K562 treated with DMSO at 1 percent for 48 hours (cell line): ENCODE measurements around the gene MTFP1. TPM values are rescaled to one million over a fixed set of nuclear protein-coding genes. Genes with fewer than 3 reads are reported as not detected.

Source experiments
- total RNA-seq: library from RNA; unstranded; fragments of 300-600 nt; gene quantifications from 2 replicates; pipeline ENCODE4 v1.2.3, GENCODE V29; 2022; ENCODE audit warnings: low replicate concordance; ENCODE audit errors: extremely low read depth

MTFP1 gene, protein sequence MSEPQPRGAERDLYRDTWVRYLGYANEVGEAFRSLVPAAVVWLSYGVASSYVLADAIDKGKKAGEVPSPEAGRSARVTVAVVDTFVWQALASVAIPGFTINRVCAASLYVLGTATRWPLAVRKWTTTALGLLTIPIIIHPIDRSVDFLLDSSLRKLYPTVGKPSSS
- not detected in 2 replicates for total RNA-seq

DNA sequence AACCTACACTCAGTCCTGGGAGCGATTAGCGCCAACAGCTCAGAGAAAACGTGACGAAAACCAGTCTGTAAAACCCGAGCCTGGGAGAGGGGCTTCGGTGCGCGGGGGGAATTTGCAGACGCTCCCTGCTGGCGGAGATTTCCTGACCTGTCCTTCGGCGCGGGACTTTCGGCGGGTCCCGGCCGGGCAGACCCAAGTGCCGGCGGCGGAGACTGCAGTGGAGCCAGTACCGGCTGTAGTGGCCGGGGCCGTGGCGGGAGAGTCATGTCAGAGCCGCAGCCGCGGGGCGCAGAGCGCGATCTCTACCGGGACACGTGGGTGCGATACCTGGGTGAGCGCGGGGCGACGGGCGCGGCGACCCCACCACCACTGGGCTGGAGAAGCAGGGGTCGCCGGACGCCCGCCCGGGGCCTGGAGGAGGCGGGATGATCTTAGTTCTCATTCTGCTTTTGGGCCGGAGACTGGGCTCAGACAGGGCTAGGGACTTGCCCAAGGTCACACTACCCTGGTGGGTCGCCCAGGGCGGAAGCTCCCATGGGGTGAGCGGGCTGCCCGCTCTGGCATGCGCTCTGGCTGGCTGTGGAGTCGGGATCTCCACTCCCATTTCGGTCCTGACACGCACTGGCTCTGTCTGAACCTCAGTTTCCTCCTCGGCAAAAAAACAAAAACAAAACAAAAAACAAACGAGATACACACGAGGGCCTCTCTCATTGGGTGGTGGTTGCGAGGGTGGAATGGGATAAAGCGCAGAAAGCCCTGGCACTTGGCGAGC, at the start of gene MTFP1:
Gene MTFP1, plus strand, starts transcription at position 153 of the 772 bp plus-strand sequence. Its CDS starts 112 bp downstream, at position 265.

DNA sequence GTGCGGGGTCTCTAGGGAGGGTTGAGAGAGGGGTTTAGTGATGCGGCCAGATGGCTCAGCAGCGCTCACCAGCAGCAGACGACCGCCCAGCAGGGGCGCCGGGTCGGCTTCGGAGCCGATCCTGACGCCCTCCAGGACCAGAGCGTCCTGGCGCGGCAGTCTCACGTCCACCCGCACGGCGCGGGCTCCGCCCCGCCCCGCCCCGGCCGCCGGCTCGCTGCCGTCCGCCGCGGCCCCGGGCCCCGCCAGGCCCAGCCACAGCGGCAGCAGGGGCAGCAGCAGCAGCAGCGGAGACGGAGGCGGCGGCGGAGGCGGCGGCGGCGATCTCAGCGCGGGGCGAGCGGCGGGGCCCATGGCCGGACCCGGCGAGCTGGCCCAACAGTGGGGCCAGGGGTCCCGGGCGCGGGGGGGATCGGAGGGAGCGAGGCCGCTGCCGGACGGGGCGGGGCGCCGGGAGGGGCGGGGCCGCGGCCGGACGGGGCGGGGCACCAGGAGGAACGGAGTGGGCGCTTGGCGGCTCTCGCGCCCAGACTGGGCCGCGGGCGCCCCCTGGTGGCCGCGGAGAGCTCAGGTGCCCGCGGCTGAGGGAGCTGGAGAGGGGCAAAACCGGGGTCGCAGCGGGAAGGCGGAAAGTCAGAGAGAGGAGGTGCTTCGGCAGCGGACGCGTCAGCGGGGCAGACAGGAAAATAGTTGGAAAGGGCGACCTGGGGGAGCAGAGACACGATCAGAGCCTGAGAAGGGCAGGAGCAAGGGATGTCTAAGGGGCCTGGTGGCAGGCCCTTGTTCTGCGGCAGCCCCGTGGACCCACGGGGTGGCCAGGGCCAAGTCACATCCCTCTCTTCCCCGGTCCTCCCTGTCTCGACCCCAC, 38.4 kb upstream of the MTFP1 start, which contains the start of gene RNF215:
Gene RNF215, minus strand, starts transcription at position 452 of the 868 bp plus-strand sequence. Its CDS starts 98 bp downstream, at position 354.

DNA sequence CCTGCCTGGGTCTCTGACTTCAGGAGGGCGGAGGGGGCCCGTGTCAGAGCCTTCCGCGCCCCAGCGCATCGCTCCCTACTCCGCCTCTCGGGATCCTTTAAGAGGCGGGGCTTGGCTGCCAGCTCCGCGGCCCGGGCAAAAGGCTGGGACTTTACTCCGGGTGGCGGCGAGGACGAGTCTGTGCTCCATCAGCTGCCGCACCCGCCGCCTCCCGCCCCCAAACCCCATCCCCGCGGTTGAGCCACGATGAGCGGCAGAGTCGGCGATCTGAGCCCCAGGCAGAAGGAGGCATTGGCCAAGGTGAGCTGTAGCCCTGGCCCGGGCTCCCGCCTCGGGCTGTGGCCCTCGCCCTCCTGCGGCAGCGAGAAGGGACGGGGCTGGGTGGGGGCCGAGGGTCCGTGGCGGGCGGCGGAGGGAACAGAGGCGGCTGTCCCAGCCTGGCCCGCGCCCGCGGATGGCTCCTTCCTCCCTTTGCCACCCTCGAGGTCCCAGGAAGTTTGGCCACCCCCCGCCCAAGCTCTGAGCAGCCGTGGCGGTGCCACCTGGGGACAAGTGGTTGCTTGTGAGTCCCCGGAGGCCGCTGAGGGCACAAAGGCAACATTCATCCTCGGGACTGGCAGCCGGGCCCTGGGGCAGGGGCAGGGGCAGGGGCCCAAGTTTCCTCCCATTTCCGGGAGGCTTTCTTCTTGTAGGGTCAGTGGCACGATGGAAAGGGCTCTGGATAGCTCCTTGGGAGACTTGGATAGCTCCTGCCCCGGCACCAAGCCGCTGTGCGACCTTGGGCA, 28.5 kb upstream of the MTFP1 start, which contains the start of gene SEC14L2:
Gene SEC14L2, plus strand, starts transcription at position 148 of the 785 bp plus-strand sequence. Its CDS starts 99 bp downstream, at position 247.

DNA sequence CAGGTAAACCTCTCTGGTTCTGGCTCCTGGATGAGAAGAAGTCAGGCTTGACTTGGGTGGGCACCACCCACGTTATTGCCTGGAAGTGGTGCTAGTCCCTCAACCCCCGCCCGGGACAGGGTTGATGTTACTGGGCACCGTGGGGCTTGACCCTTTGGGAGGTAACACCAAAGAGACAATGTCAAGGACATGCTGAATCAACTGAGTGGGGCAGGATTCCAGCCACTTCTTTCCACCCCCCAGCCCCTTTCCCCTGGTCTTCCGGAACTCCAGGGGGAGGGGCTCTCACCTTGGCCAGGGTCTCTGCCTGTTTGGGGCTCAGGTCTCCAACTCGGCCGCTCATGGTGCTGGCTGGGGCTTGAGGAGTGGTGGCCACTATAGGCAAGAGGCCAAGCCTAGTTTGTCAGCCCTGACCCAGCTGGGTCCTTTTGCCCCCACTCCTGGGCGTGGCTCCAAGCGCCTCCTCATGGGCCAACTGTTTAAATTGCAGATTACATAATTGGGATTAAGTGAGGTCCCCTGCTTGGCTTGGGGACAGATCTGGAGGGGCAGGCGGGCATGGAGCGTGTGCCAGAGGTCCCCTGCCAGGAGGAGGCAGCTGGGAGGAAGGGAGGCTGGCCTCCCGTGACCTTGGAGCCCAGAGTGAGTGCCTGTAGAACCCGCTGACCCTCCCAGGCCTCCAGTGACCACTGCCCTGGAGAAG, 46.2 kb downstream of the MTFP1 start, which contains the start of gene SEC14L3:
Gene SEC14L3, minus strand, starts transcription at position 402 of the 703 bp plus-strand sequence. Its CDS starts 59 bp downstream, at position 343.

Other genes with a start within 250 kb of the MTFP1 start
- gene LIF, start 179.0 kb upstream of the MTFP1 start, total RNA-seq: not detected in 2 replicates
- gene OSM, start 158.9 kb upstream of the MTFP1 start, total RNA-seq: not detected in 2 replicates
- not detected in 2 replicates for gene CASTOR1, start 136.3 kb upstream of the MTFP1 start, total RNA-seq
- not detected in 2 replicates for gene TBC1D10A, start 98.8 kb upstream of the MTFP1 start, total RNA-seq
- not detected in 2 replicates for gene SF3A1, start 68.9 kb upstream of the MTFP1 start, total RNA-seq
- not detected in 2 replicates for gene CCDC157, start 68.8 kb upstream of the MTFP1 start, total RNA-seq
- not detected in 2 replicates for gene RNF215, start 38.4 kb upstream of the MTFP1 start, total RNA-seq
- not detected in 2 replicates for gene SEC14L2, start 28.8 kb upstream of the MTFP1 start, total RNA-seq
- gene SEC14L3, start 46.2 kb downstream of the MTFP1 start, total RNA-seq: not detected in 2 replicates
- not detected in 2 replicates for gene SEC14L4, start 79.9 kb downstream of the MTFP1 start, total RNA-seq
- gene SEC14L6, start 121.0 kb downstream of the MTFP1 start, total RNA-seq: not detected in 2 replicates
- not detected in 2 replicates for gene GAL3ST1, start 148.9 kb downstream of the MTFP1 start, total RNA-seq
- gene PES1, start 166.1 kb downstream of the MTFP1 start, total RNA-seq: not detected in 2 replicates
- gene TCN2, start 181.4 kb downstream of the MTFP1 start, total RNA-seq: not detected in 2 replicates
- gene SLC35E4, start 210.0 kb downstream of the MTFP1 start, total RNA-seq: not detected in 2 replicates
- gene DUSP18, start 242.1 kb downstream of the MTFP1 start, total RNA-seq: not detected in 2 replicates